ENCODE results near the gene TECTB. TPM values are rescaled to one million over a fixed set of nuclear protein-coding genes. Genes with fewer than 3 reads are reported as not detected.

The TECTB gene
- total and polyA plus RNA-seq, 9 of the 15 experiments (the other 6 are each of a cell fraction or from before 2014, with no cell fraction given): not detected

- Histone ChIP-seq H3K4me3 (no peak overlapping the region), H3K79me2 (ENCODE audit: control insufficient read depth, insufficient read depth, low read length) (no peaks in the 10 kb centered on the region), H3K4me1 (replicated peaks in 1 of 2; ENCODE audit: control insufficient read depth in 2 of 2, insufficient read depth in 2 of 2, low read length in 2 of 2) (0 out of 5 replicates have a peak, but pooled peaks cover 0 to 3% of the 10 kb centered on the region in 2 experiments), H3K9me1 (ENCODE audit: control insufficient read depth, insufficient read depth, low read length) (no peaks in the 10 kb centered on the region), H3K4me2 (ENCODE audit: insufficient read depth, low read length) (no peak overlapping the region), H2AFZ (ENCODE audit: low read depth, low read length) (no peak overlapping the region), H3K27me3 (ENCODE audit: control insufficient read depth in 2 of 2, insufficient read depth in 2 of 2, low read length in 2 of 2) (peaks cover 2 to 6% of the 10 kb centered on the region in 2 experiments; a peak in 3 of 5 replicates), H3K27ac (ENCODE audit: extremely low read depth, low read depth, low read length) (no peak overlapping the region), H3K9me3 (replicated peaks; ENCODE audit: control insufficient read depth, insufficient read depth, low read depth, low read length) (no peaks in the 10 kb centered on the region), H4K20me1 (replicated peaks; ENCODE audit: control insufficient read depth, insufficient read depth, low read length) (no peaks in the 10 kb centered on the region; the same call in 1 of the 2 replicates), H3K36me3 (ENCODE audit: control insufficient read depth, insufficient read depth, low read length) (no peaks in the 10 kb centered on the region), H3K9ac (ENCODE audit: insufficient read depth in 1 of 2, low read depth in 2 of 2, low read length in 2 of 2) (no peak overlapping the region)
- TF ChIP-seq ZNF589 (CRISPR knock-in tag; IDR thresholded peaks at IDR 0.05; ENCODE audit: low read depth): no peak
- TF ChIP-seq HEY1 (CRISPR knock-in tag; IDR thresholded peaks at IDR 0.05; ENCODE audit: borderline replicate concordance): no peak
- TF ChIP-seq TCF15 (CRISPR knock-in tag; IDR thresholded peaks at IDR 0.05): no peak
- TF ChIP-seq RBBP5 (IDR thresholded peaks at IDR 0.05; ENCODE audit: borderline replicate concordance, insufficient read depth, low read length, poor library complexity, severe bottlenecking): no peak
- TF ChIP-seq KLF6 (CRISPR knock-in tag; IDR thresholded peaks at IDR 0.05; ENCODE audit: borderline replicate concordance): no peak
- no peak for TF ChIP-seq WHSC1 (IDR thresholded peaks at IDR 0.05; ENCODE audit: low read length)
- TF ChIP-seq DMBX1 (CRISPR knock-in tag; IDR thresholded peaks at IDR 0.05; ENCODE audit: borderline replicate concordance): no peak
- TF ChIP-seq HDAC2 (IDR thresholded peaks at IDR 0.05): no peak
- TF ChIP-seq TRIM28 (IDR thresholded peaks at IDR 0.05): no peak
- no peak for DNase-seq (ENCODE audit: extremely low read depth in 1 of 4, low spot score in 3 of 4)
- FAIRE-seq: no peak
- ChIA-PET CTCF (ENCODE audit: low intra/inter-chr PET ratio) (no interaction called here), POLR2A (interaction anchor here (0.7 to 1.2 kb wide), 2 partner anchors 9 to 67 kb away, joined by 3 to 4 read pairs; no protein-coding TSS in a partner anchor)
- intact Hi-C loops (cut with micrococcal nuclease): no loop called here
- WGBS (ENCODE audit: insufficient coverage, low coverage, missing lambda C conversion rate): 4% methylated on average over 2 of the region's 2 CpGs
- in situ Hi-C loops (cut with MboI): no loop called here
- no peak for ATAC-seq
- no TSS peak for BruUV-seq (replicated peaks)
Observed at GRCh38 chr10:112265745-112266144, 17.5 kb upstream of the TECTB start.
